Measurements from ENCODE around the gene MERTK.

GRCh38 chr2:112050316-112050715 lies 151.9 kb downstream of the MERTK start:
- TF ChIP-seq CTCF (IDR thresholded peaks at IDR 0.05) (no peak), POLR2A (IDR thresholded peaks at IDR 0.05) (no peak)
